IMR-90 (cell line): ENCODE measurements around the gene OTUB2. TPM values are rescaled to one million over a fixed set of nuclear protein-coding genes. Genes with fewer than 3 reads are reported as not detected.

Experiments
- ATAC-seq: fragments of 200-7000 bp; cut with Tn5 transposase; 2 replicates; pipeline ENCODE4 v1.9.1; 2020; ENCODE audit warnings: low read depth, mild to moderate bottlenecking, moderate library complexity
- BruUV-seq: library from RNA; stranded (reverse); fragments of 400-500 nt; replicated peaks from 2 replicates; lab custom pipeline; 2021; lab: Mats Ljungman, UMichigan
- CTCF ChIA-PET: fragments of 300-600 bp; formaldehyde crosslinking; extraction: SDS; loops from one replicate; lab custom pipeline; 2021; ENCODE audit warnings: antibody characterized with exemption; lab: Yijun Ruan, JAX
- POLR2A ChIA-PET: fragments of 300-600 bp; sonication (Branson Sonifier 250); formaldehyde crosslinking; loops from one replicate; lab custom pipeline; 2022; ENCODE audit warnings: antibody characterized with exemption; ENCODE audit not compliant: unreplicated experiment; lab: Charles Lee
- DNase-seq: peaks from one replicate; pipeline ENCODE4 v3.0.0; 2013
- H2AFZ ChIP-seq: replicated peaks from 2 replicates; pipeline ENCODE3; 2013; ENCODE audit warnings: low read length, mild to moderate bottlenecking; ENCODE audit not compliant: poor library complexity
- H2AK5ac ChIP-seq: 2 replicates; pipeline ENCODE4 v1.6.1; 2013; ENCODE audit warnings: low read depth, low read length, inconsistent platforms
- H2AK9ac ChIP-seq: replicated peaks from 2 replicates; pipeline ENCODE3; 2013; ENCODE audit warnings: mild to moderate bottlenecking, low read depth, low read length, moderate library complexity; ENCODE audit not compliant: poor library complexity
- H2BK120ac ChIP-seq: 2 replicates; pipeline ENCODE4 v1.6.1; 2013; ENCODE audit warnings: low read depth, low read length, inconsistent platforms
- H2BK15ac ChIP-seq: 3 replicates; pipeline ENCODE4 v1.6.1; 2013; ENCODE audit warnings: low read depth, low read length, inconsistent platforms
- H2BK20ac ChIP-seq: 2 replicates; pipeline ENCODE4 v1.6.1; 2013; ENCODE audit warnings: low read depth, mild to moderate bottlenecking, inconsistent platforms, low read length, moderate library complexity
- H2BK5ac ChIP-seq: 2 replicates; pipeline ENCODE4 v1.6.1; 2013; ENCODE audit warnings: mild to moderate bottlenecking, low read depth, low read length, inconsistent platforms; ENCODE audit not compliant: poor library complexity, severe bottlenecking
- H3K14ac ChIP-seq: replicated peaks from 2 replicates; pipeline ENCODE4 v1.6.1; 2013; ENCODE audit warnings: low read depth, low read length, inconsistent platforms
- H3K18ac ChIP-seq: 2 replicates; pipeline ENCODE4 v1.6.1; 2013; ENCODE audit warnings: low read depth, low read length, control low read depth
- H3K23ac ChIP-seq: 2 replicates; pipeline ENCODE4 v1.6.1; 2013; ENCODE audit warnings: low read depth, low read length, inconsistent platforms
- H3K27ac ChIP-seq: 2 replicates; pipeline ENCODE4 v1.5.1; 2013; ENCODE audit warnings: mild to moderate bottlenecking, control low read depth, low read length; ENCODE audit not compliant: insufficient read depth
- H3K27me3 ChIP-seq: 2 replicates; pipeline ENCODE4 v1.6.1; 2013; ENCODE audit warnings: low read length; ENCODE audit not compliant: control insufficient read depth, insufficient read depth
- H3K36me3 ChIP-seq: 2 replicates; pipeline ENCODE4 v1.6.1; 2013; ENCODE audit warnings: low read length, mixed read lengths; ENCODE audit not compliant: control insufficient read depth, insufficient read depth
- H3K4ac ChIP-seq: 2 replicates; pipeline ENCODE4 v1.6.1; 2013; ENCODE audit warnings: low read depth, low read length, inconsistent platforms
- H3K4me1 ChIP-seq: 2 replicates; pipeline ENCODE4 v1.6.1; 2013; ENCODE audit warnings: low read length, mixed read lengths; ENCODE audit not compliant: control insufficient read depth, insufficient read depth
- H3K4me2 ChIP-seq: 2 replicates; pipeline ENCODE4 v1.6.1; 2013; ENCODE audit warnings: low read depth, mild to moderate bottlenecking, control low read depth, low read length, moderate library complexity
- H3K4me3 ChIP-seq: 2 replicates; pipeline ENCODE4 v1.5.1; 2013; ENCODE audit warnings: low read depth, mild to moderate bottlenecking, control low read depth, low read length, moderate library complexity; ENCODE audit not compliant: insufficient read depth
- H3K56ac ChIP-seq: 2 replicates; pipeline ENCODE4 v1.6.1; 2013; ENCODE audit warnings: low read length, inconsistent platforms; ENCODE audit not compliant: insufficient read depth; ENCODE audit errors: extremely low read depth
- H3K79me1 ChIP-seq, 2 experiments: 2 replicates each; pipeline ENCODE4 v1.6.1; 2013; ENCODE audit warnings: low read length in 2 of 2, inconsistent platforms in 1 of 2, low read depth in 1 of 2
- H3K9ac ChIP-seq: 2 replicates; pipeline ENCODE4 v1.6.1; 2013; ENCODE audit warnings: low read depth, low read length, control low read depth
- H3K9me1 ChIP-seq: 2 replicates; pipeline ENCODE4 v1.6.1; 2013; ENCODE audit warnings: low read length, inconsistent platforms; ENCODE audit not compliant: insufficient read depth
- H3K9me3 ChIP-seq: 2 replicates; pipeline ENCODE4 v1.6.1; 2013; ENCODE audit warnings: low read length; ENCODE audit not compliant: control insufficient read depth, insufficient read depth
- H4K20me1 ChIP-seq: 2 replicates; pipeline ENCODE4 v1.6.1; 2013; ENCODE audit warnings: low read length, inconsistent platforms; ENCODE audit not compliant: insufficient read depth
- H4K5ac ChIP-seq: 2 replicates; pipeline ENCODE4 v1.6.1; 2013; ENCODE audit warnings: mild to moderate bottlenecking, low read depth, low read length, control low read depth
- H4K8ac ChIP-seq, 2 experiments: 2 replicates each; pipeline ENCODE4 v1.6.1; 2013; ENCODE audit warnings: low read depth in 2 of 2, low read length in 2 of 2, control low read depth in 1 of 2, inconsistent platforms in 1 of 2
- H4K91ac ChIP-seq: 2 replicates; pipeline ENCODE4 v1.6.1; 2013; ENCODE audit warnings: low read depth, low read length, inconsistent platforms; ENCODE audit not compliant: insufficient read depth
- CHD1 ChIP-seq: IDR thresholded peaks from 2 replicates; pipeline ENCODE4 v1.6.1; 2012; ENCODE audit warnings: low read depth, low read length, improper control_type of control experiment
- NFE2L2 ChIP-seq: fragments of 150-350 bp; IDR thresholded peaks from 2 replicates; pipeline ENCODE4 v1.6.1; 2016; ENCODE audit warnings: low read depth, mild to moderate bottlenecking, low read length
- WGBS, 2 experiments: methylation state at CpG; one replicate each; pipeline versions ENCODE4 v1.1.5 to v1.1.7; 2013; ENCODE audit warnings: missing lambda C conversion rate in 2 of 2; ENCODE audit not compliant: insufficient read length in 1 of 2; ENCODE audit errors: extremely low coverage in 2 of 2; 5-methylcytosine and 5-hydroxymethylcytosine counted together
- dilution Hi-C: fragments of 300-500 bp; cut with HindIII; formaldehyde crosslinking; loops from one replicate; pipeline ENCODE4 v1.14.3; 2018; ENCODE audit warnings: low sequenced_read_pairs; ENCODE audit not compliant: unreplicated experiment
- in situ Hi-C: fragments of 300-500 bp; cut with MboI; formaldehyde crosslinking; loops from 3 replicates; pipeline ENCODE4 v1.14.3; 2019; ENCODE audit warnings: low sequenced_read_pairs, inconsistent platforms, mixed read lengths
- intact Hi-C: fragments of 100-400 bp; cut with micrococcal nuclease; formaldehyde crosslinking; loops from 2 replicates; pipeline ENCODE4 v1.10.0; 2022
- polyA plus RNA-seq, 3 experiments: library from polyadenylated mRNA; depleted of rRNA; stranded (reverse); fragments of >200 nt; gene quantifications; 2 replicates each; pipeline ENCODE4 v1.2.3, GENCODE V29; 2012; ENCODE audit warnings: low replicate concordance in 1 of 3
- total RNA-seq: library from RNA; depleted of rRNA; stranded (reverse); fragments of >200 nt; gene quantifications from 2 replicates; pipeline ENCODE4 v1.2.3, GENCODE V29; 2012

Gene OTUB2
- total and polyA plus RNA-seq, 2 of the 4 experiments (the other 2 are of a cell fraction), result 1.1 to 2.5 TPM

GRCh38 chr14:94074534-94074933 lies 48.4 kb downstream of the OTUB2 start:
- Histone ChIP-seq H3K9ac (no peak overlapping the region), H4K20me1 (peaks cover 34% of the 10 kb centered on the region), H3K36me3 (peaks cover 15% of the 10 kb centered on the region), H3K4me1 (peaks cover 6% of the 10 kb centered on the region), H2AK5ac (no peak overlapping the region), H3K27me3 (no peaks in the 10 kb centered on the region), H2BK15ac (no peak overlapping the region), H3K79me1 (peaks cover 7 to 31% of the 10 kb centered on the region in 2 experiments; a peak in 3 of 4 replicates), H3K23ac (no peak overlapping the region), H3K4me2 (no peak overlapping the region), H2BK20ac (no peak overlapping the region), H3K14ac (no peak overlapping the region), H2BK120ac (no peak overlapping the region), H3K9me3 (peaks cover 4% of the 10 kb centered on the region; the same call in 1 of the 2 replicates), H3K27ac (no peak overlapping the region), H2AK9ac (no peak overlapping the region), H3K4ac (no peak overlapping the region), H3K18ac (no peak overlapping the region), H3K4me3 (no peak overlapping the region), H3K56ac (no peak overlapping the region), H4K91ac (no peak overlapping the region), H2BK5ac (no peak overlapping the region), H4K8ac (no peak overlapping the region), H3K9me1 (peaks cover 3% of the 10 kb centered on the region), H4K5ac (no peak overlapping the region), H2AFZ (no peak overlapping the region)
- POLR2A ChIA-PET, result no interaction called here
- CTCF ChIA-PET, result no interaction called here
- WGBS, 2 experiments, result no CpG with 5 or more reads among the region's 3 CpGs
- DNase-seq, result no peak
- no peak for ATAC-seq
- no peak for TF ChIP-seq CHD1
- TF ChIP-seq NFE2L2, result no peak
- intact Hi-C loops, result no loop called here
- BruUV-seq, result no TSS peak
- dilution Hi-C loops, result no loop called here
- in situ Hi-C loops, result no loop called here
